ENCODE measurements around the gene METTL9.

GRCh38 chr16:21645261-21645721 lies 45.9 kb downstream of the METTL9 start:
- no peak for TF ChIP-seq ZSCAN5A (tag by site-specific recombination; IDR thresholded peaks at IDR 0.05)
- no peak for TF ChIP-seq YY2 (tag by site-specific recombination; IDR thresholded peaks at IDR 0.05)
- TF ChIP-seq YY1 (tag by site-specific recombination; IDR thresholded peaks at IDR 0.05), result no peak
- TF ChIP-seq, protein P1, sequence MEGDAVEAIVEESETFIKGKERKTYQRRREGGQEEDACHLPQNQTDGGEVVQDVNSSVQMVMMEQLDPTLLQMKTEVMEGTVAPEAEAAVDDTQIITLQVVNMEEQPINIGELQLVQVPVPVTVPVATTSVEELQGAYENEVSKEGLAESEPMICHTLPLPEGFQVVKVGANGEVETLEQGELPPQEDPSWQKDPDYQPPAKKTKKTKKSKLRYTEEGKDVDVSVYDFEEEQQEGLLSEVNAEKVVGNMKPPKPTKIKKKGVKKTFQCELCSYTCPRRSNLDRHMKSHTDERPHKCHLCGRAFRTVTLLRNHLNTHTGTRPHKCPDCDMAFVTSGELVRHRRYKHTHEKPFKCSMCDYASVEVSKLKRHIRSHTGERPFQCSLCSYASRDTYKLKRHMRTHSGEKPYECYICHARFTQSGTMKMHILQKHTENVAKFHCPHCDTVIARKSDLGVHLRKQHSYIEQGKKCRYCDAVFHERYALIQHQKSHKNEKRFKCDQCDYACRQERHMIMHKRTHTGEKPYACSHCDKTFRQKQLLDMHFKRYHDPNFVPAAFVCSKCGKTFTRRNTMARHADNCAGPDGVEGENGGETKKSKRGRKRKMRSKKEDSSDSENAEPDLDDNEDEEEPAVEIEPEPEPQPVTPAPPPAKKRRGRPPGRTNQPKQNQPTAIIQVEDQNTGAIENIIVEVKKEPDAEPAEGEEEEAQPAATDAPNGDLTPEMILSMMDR (tag by site-specific recombination; IDR thresholded peaks at IDR 0.05), result no peak
- no peak for TF ChIP-seq ZNF132 (tag by site-specific recombination; IDR thresholded peaks at IDR 0.05; ENCODE audit: borderline replicate concordance)
- no peak for TF ChIP-seq SALL2 (tag by site-specific recombination; IDR thresholded peaks at IDR 0.05; ENCODE audit: borderline replicate concordance)
- TF ChIP-seq ZNF416 (tag by site-specific recombination; IDR thresholded peaks at IDR 0.05), result no peak
- TF ChIP-seq, protein P2, sequence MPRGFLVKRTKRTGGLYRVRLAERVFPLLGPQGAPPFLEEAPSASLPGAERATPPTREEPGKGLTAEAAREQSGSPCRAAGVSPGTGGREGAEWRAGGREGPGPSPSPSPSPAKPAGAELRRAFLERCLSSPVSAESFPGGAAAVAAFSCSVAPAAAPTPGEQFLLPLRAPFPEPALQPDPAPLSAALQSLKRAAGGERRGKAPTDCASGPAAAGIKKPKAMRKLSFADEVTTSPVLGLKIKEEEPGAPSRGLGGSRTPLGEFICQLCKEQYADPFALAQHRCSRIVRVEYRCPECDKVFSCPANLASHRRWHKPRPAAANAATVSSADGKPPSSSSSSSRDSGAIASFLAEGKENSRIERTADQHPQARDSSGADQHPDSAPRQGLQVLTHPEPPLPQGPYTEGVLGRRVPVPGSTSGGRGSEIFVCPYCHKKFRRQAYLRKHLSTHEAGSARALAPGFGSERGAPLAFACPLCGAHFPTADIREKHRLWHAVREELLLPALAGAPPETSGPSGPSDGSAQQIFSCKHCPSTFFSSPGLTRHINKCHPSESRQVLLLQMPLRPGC (tag by site-specific recombination; IDR thresholded peaks at IDR 0.05), result no peak
- no peak for TF ChIP-seq ZNF175 (tag by site-specific recombination; IDR thresholded peaks at IDR 0.05)
- TF ChIP-seq ZNF704 (tag by site-specific recombination; IDR thresholded peaks at IDR 0.05), result no peak
- TF ChIP-seq TCF7L2 (IDR thresholded peaks at IDR 0.05; ENCODE audit: borderline replicate concordance, low read depth, low read length), result no peak
- TF ChIP-seq ZNF239 (tag by site-specific recombination; IDR thresholded peaks at IDR 0.05), result no peak
